ENCODE data around the gene NUP50. TPM values are rescaled to one million over a fixed set of nuclear protein-coding genes. Genes with fewer than 3 reads are reported as not detected.

NUP50 gene
- total and polyA plus RNA-seq, 2 of the 13 experiments (the other 11 are each of a cell fraction or from before 2014, with no cell fraction given), result 14.2 to 52.4 TPM

DNA sequence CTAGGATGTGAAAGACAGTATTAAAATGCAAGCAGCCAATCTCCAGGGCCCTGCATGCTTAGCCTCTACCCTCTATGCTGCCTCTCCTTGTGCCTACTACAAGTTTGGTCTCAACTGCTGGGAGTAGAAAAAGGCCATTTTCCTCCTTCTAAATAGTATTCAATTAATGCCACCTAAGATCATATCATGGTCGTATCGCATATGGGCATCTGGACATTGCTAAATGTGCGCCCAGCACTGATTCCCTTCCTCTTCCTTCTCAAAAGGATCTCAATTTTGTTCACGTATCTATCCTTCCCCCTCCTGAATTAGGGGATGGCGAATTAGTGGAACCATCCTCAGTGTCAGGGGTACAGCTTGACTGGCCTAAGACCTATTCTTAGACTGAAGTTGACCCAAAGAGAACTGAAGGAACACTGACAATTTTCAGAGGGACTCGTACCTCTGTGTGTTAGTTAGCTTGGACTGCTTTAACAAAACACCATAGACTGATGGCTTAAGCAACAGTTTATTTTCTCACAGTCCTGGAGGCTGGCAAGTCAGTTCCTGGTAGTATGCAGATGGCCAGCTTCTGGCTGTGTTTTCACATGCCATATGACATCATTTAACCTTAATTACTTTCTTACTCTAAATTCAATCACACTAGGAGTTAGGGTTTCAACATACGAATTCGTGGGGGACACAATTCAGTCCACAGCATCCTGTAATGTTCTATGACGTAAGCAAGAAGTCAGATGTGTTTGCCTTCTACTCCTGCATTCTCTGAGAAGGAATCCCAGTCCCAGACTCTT is 8.5 kb upstream of the NUP50 start:
- no peaks in the 10 kb centered on the region for H3K9me3 ChIP-seq (ENCODE audit: low read length)
- no peak for ATAC-seq
- intact Hi-C loops (cut with micrococcal nuclease; ENCODE audit: unreplicated experiment) (no loop called here), in situ Hi-C loops (cut with HindIII; ENCODE audit: extremely low pct_ligation_motif_present, low pct_unique_long_range_greater_than_20kb) (no loop called here)
- H3K79me2 ChIP-seq (ENCODE audit: insufficient read depth, low read length), result no peaks in the 10 kb centered on the region
- H3K9ac ChIP-seq (ENCODE audit: insufficient read depth, low read depth, low read length), result no peak overlapping the region
- POLR2A ChIA-PET, result no interaction called here
- peaks cover 0 to 9% of the 10 kb centered on the region in 2 experiments; a peak in 2 of 5 replicates for H3K36me3 ChIP-seq (replicated peaks in 1 of 2; ENCODE audit: control insufficient read depth in 1 of 2, insufficient read depth in 2 of 2, low read length in 2 of 2)
- H2AFZ ChIP-seq (ENCODE audit: low read length), result no peak overlapping the region
- no TSS peak for BruUV-seq (replicated peaks)
- 87% methylated on average over 9 of the region's 9 CpGs for WGBS (ENCODE audit: low lambda C conversion rate)
- no peak for FAIRE-seq
- H4K20me1 ChIP-seq (ENCODE audit: insufficient read depth, low read length), result no peaks in the 10 kb centered on the region
- H3K4me2 ChIP-seq (ENCODE audit: low read depth, low read length), result no peak overlapping the region
- H3K27ac ChIP-seq (ENCODE audit: extremely low read length, insufficient read depth, low read length), result no peak overlapping the region
- CTCF ChIA-PET (ENCODE audit: low intra/inter-chr PET ratio, low total read pairs), result no interaction called here
- no peak for DNase-seq (ENCODE audit: low spot score)
- H3K27me3 ChIP-seq (ENCODE audit: control insufficient read depth in 1 of 2, insufficient read depth in 2 of 2, low read length in 2 of 2), result no peaks in the 10 kb centered on the region
- H3K4me3 ChIP-seq (replicated peaks in 1 of 3; ENCODE audit: insufficient read depth in 1 of 3, low read depth in 2 of 3, low read length in 3 of 3), result no peak overlapping the region
- H3K4me1 ChIP-seq (ENCODE audit: insufficient read depth, low read length), result peaks cover 26% of the 10 kb centered on the region
- TF ChIP-seq POLR2G (IDR thresholded peaks at IDR 0.05; ENCODE audit: low read depth, low read length), result no peak
- TF ChIP-seq FOXA3 (CRISPR knock-in tag; IDR thresholded peaks at IDR 0.05), result no peak
- TF ChIP-seq, protein P1, sequence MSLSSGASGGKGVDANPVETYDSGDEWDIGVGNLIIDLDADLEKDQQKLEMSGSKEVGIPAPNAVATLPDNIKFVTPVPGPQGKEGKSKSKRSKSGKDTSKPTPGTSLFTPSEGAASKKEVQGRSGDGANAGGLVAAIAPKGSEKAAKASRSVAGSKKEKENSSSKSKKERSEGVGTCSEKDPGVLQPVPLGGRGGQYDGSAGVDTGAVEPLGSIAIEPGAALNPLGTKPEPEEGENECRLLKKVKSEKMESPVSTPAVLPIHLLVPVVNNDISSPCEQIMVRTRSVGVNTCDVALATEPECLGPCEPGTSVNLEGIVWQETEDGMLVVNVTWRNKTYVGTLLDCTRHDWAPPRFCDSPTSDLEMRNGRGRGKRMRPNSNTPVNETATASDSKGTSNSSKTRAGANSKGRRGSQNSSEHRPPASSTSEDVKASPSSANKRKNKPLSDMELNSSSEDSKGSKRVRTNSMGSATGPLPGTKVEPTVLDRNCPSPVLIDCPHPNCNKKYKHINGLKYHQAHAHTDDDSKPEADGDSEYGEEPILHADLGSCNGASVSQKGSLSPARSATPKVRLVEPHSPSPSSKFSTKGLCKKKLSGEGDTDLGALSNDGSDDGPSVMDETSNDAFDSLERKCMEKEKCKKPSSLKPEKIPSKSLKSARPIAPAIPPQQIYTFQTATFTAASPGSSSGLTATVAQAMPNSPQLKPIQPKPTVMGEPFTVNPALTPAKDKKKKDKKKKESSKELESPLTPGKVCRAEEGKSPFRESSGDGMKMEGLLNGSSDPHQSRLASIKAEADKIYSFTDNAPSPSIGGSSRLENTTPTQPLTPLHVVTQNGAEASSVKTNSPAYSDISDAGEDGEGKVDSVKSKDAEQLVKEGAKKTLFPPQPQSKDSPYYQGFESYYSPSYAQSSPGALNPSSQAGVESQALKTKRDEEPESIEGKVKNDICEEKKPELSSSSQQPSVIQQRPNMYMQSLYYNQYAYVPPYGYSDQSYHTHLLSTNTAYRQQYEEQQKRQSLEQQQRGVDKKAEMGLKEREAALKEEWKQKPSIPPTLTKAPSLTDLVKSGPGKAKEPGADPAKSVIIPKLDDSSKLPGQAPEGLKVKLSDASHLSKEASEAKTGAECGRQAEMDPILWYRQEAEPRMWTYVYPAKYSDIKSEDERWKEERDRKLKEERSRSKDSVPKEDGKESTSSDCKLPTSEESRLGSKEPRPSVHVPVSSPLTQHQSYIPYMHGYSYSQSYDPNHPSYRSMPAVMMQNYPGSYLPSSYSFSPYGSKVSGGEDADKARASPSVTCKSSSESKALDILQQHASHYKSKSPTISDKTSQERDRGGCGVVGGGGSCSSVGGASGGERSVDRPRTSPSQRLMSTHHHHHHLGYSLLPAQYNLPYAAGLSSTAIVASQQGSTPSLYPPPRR (CRISPR knock-in tag; IDR thresholded peaks at IDR 0.05; ENCODE audit: borderline replicate concordance), result no peak
- TF ChIP-seq, protein P2, sequence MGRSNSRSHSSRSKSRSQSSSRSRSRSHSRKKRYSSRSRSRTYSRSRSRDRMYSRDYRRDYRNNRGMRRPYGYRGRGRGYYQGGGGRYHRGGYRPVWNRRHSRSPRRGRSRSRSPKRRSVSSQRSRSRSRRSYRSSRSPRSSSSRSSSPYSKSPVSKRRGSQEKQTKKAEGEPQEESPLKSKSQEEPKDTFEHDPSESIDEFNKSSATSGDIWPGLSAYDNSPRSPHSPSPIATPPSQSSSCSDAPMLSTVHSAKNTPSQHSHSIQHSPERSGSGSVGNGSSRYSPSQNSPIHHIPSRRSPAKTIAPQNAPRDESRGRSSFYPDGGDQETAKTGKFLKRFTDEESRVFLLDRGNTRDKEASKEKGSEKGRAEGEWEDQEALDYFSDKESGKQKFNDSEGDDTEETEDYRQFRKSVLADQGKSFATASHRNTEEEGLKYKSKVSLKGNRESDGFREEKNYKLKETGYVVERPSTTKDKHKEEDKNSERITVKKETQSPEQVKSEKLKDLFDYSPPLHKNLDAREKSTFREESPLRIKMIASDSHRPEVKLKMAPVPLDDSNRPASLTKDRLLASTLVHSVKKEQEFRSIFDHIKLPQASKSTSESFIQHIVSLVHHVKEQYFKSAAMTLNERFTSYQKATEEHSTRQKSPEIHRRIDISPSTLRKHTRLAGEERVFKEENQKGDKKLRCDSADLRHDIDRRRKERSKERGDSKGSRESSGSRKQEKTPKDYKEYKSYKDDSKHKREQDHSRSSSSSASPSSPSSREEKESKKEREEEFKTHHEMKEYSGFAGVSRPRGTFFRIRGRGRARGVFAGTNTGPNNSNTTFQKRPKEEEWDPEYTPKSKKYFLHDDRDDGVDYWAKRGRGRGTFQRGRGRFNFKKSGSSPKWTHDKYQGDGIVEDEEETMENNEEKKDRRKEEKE (IDR thresholded peaks at IDR 0.05), result no peak
- TF ChIP-seq ZNF224 (CRISPR knock-in tag; IDR thresholded peaks at IDR 0.05), result no peak
- no peak for TF ChIP-seq HIC2 (CRISPR knock-in tag; IDR thresholded peaks at IDR 0.05; ENCODE audit: low read depth)
- no peak for TF ChIP-seq HNF1B (CRISPR knock-in tag; IDR thresholded peaks at IDR 0.05)
- TF ChIP-seq MAFF (IDR thresholded peaks at IDR 0.05; ENCODE audit: low read depth, low read length), result no peak
- TF ChIP-seq PPARG (CRISPR knock-in tag; conservative IDR thresholded peaks at IDR 0.05), result no peak
- no peak for TF ChIP-seq ZNF230 (CRISPR knock-in tag; IDR thresholded peaks at IDR 0.05)
- no peak for TF ChIP-seq RFX5 (IDR thresholded peaks at IDR 0.05; ENCODE audit: low read depth, low read length)
- no peak for TF ChIP-seq ZNF850 (CRISPR knock-in tag; conservative IDR thresholded peaks at IDR 0.05)
- no peak for TF ChIP-seq KLF9 (CRISPR knock-in tag; IDR thresholded peaks at IDR 0.05; ENCODE audit: low read depth)
- TF ChIP-seq ERF (CRISPR knock-in tag; IDR thresholded peaks at IDR 0.05), result no peak
